Measurements from ENCODE around the gene MCTP1.

The MCTP1 gene

GRCh38 chr5:95068289-95068910 lies 216.5 kb downstream of the MCTP1 start:
- Histone ChIP-seq H4K20me1 (ENCODE audit: insufficient read depth, low read length, poor library complexity, severe bottlenecking) (no peaks in the 10 kb centered on the region), H3K4me2 (ENCODE audit: low read depth, low read length, poor library complexity, severe bottlenecking) (peak overlapping the region; percentile 19), H3K27me3 (ENCODE audit: insufficient read depth, low read length, poor library complexity, severe bottlenecking) (no peaks in the 10 kb centered on the region), H3K9ac (ENCODE audit: low read depth, low read length, poor library complexity, severe bottlenecking) (no peak overlapping the region), H3K36me3 (ENCODE audit: insufficient read depth, low read length) (no peaks in the 10 kb centered on the region), H3K4me3 (ENCODE audit: low read length, poor library complexity, severe bottlenecking) (no peak overlapping the region), H3K9me2 (replicated peaks; ENCODE audit: low read depth, low read length) (no peaks in the 10 kb centered on the region), H2AFZ (ENCODE audit: low read length) (no peak overlapping the region), H3F3A (ENCODE audit: low read depth) (0 out of 2 replicates have a peak, but pooled peaks cover 2% of the 10 kb centered on the region), H3K79me2 (ENCODE audit: insufficient read depth, low read length) (peaks cover 9% of the 10 kb centered on the region; the same call in 1 of the 2 replicates), H3K9me3 (ENCODE audit: insufficient read depth, low read depth, low read length) (no peaks in the 10 kb centered on the region), H3K4me1 (ENCODE audit: insufficient read depth, low read length, poor library complexity, severe bottlenecking) (peaks cover 24% of the 10 kb centered on the region)
- TF ChIP-seq CTCF (conservative IDR thresholded peaks at IDR 0.05; ENCODE audit: low read length), result no peak
- no peak for TF ChIP-seq EZH2phosphoT487 (IDR thresholded peaks at IDR 0.05; ENCODE audit: borderline replicate concordance)

- Histone ChIP-seq H3K79me2 (ENCODE audit: insufficient read depth, low read length) (peaks cover 9% of the 10 kb centered on the region; the same call in 1 of the 2 replicates), H3K4me2 (ENCODE audit: low read depth, low read length, poor library complexity, severe bottlenecking) (no peak overlapping the region), H3K9me3 (ENCODE audit: insufficient read depth, low read depth, low read length) (no peaks in the 10 kb centered on the region), H4K20me1 (ENCODE audit: insufficient read depth, low read length, poor library complexity, severe bottlenecking) (no peaks in the 10 kb centered on the region), H3K36me3 (ENCODE audit: insufficient read depth, low read length) (no peaks in the 10 kb centered on the region), H3K27me3 (ENCODE audit: insufficient read depth, low read length, poor library complexity, severe bottlenecking) (no peaks in the 10 kb centered on the region), H3K9me2 (replicated peaks; ENCODE audit: low read depth, low read length) (no peaks in the 10 kb centered on the region), H3K9ac (ENCODE audit: low read depth, low read length, poor library complexity, severe bottlenecking) (no peak overlapping the region), H3F3A (ENCODE audit: low read depth) (0 out of 2 replicates have a peak, but pooled peaks cover 2% of the 10 kb centered on the region), H3K4me1 (ENCODE audit: insufficient read depth, low read length, poor library complexity, severe bottlenecking) (peaks cover 24% of the 10 kb centered on the region), H3K4me3 (ENCODE audit: low read length, poor library complexity, severe bottlenecking) (no peak overlapping the region), H2AFZ (ENCODE audit: low read length) (no peak overlapping the region)
- TF ChIP-seq CTCF (conservative IDR thresholded peaks at IDR 0.05; ENCODE audit: low read length), result no peak
- no peak for TF ChIP-seq EZH2phosphoT487 (IDR thresholded peaks at IDR 0.05; ENCODE audit: borderline replicate concordance)
These were observed 218.8 kb downstream of the MCTP1 start for GRCh38 chr5:95066048-95066447.

- TF ChIP-seq CTCF (conservative IDR thresholded peaks at IDR 0.05; ENCODE audit: low read length) (no peak), EZH2phosphoT487 (IDR thresholded peaks at IDR 0.05; ENCODE audit: borderline replicate concordance) (no peak)
- no peaks in the 10 kb centered on the region for H3K36me3 ChIP-seq (ENCODE audit: insufficient read depth, low read length)
- H3K79me2 ChIP-seq (ENCODE audit: insufficient read depth, low read length), result peaks cover 9% of the 10 kb centered on the region
These were observed 221.4 kb downstream of the MCTP1 start for GRCh38 chr5:95063492-95063891.

More at GRCh38 chr5:95063492-95063891, 221.4 kb downstream of the MCTP1 start:
- H3K27me3 ChIP-seq (ENCODE audit: insufficient read depth, low read length, poor library complexity, severe bottlenecking), result no peaks in the 10 kb centered on the region
- no peak overlapping the region for H3K9ac ChIP-seq (ENCODE audit: low read depth, low read length, poor library complexity, severe bottlenecking)
- no peaks in the 10 kb centered on the region for H3K9me2 ChIP-seq (replicated peaks; ENCODE audit: low read depth, low read length)
- H3K4me3 ChIP-seq (ENCODE audit: low read length, poor library complexity, severe bottlenecking), result no peak overlapping the region
- no peaks in the 10 kb centered on the region for H3K9me3 ChIP-seq (ENCODE audit: insufficient read depth, low read depth, low read length)
- H2AFZ ChIP-seq (ENCODE audit: low read length), result no peak overlapping the region
- no peaks in the 10 kb centered on the region for H4K20me1 ChIP-seq (ENCODE audit: insufficient read depth, low read length, poor library complexity, severe bottlenecking)
- H3K4me2 ChIP-seq (ENCODE audit: low read depth, low read length, poor library complexity, severe bottlenecking), result no peak overlapping the region
- H3K4me1 ChIP-seq (ENCODE audit: insufficient read depth, low read length, poor library complexity, severe bottlenecking), result peaks cover 11% of the 10 kb centered on the region
- 0 out of 2 replicates have a peak, but pooled peaks cover 2% of the 10 kb centered on the region for H3F3A ChIP-seq (ENCODE audit: low read depth)
